Activated naive CD8-positive, alpha-beta T cell treated with anti-CD3 and anti-CD28 coated beads for 36 hours (primary cell): Measurements from ENCODE around the gene MIF. TPM values are rescaled to one million over a fixed set of nuclear protein-coding genes. Genes with fewer than 3 reads are reported as not detected.
"Not testable (repeated sequence)": the region's sequence is repeated elsewhere in the genome, so short reads cannot be mapped to it uniquely, and the experiment has no call there.

Experiments
- DNase-seq: peaks from one replicate; pipeline ENCODE4 v3.0.0; 2021
- H3K27ac Mint-ChIP-seq: one replicate; pipeline ENCODE4 v1.8.0; 2022; ENCODE audit warnings: mild to moderate bottlenecking, moderate library complexity, mixed read lengths
- H3K27me3 Mint-ChIP-seq: one replicate; pipeline ENCODE4 v1.8.0; 2022; ENCODE audit warnings: mild to moderate bottlenecking, mixed read lengths
- H3K36me3 Mint-ChIP-seq: one replicate; pipeline ENCODE4 v1.8.0; 2021; ENCODE audit warnings: mild to moderate bottlenecking, mixed read lengths
- H3K4me1 Mint-ChIP-seq: one replicate; pipeline ENCODE4 v1.8.0; 2021; ENCODE audit warnings: mixed read lengths
- H3K4me3 Mint-ChIP-seq: one replicate; pipeline ENCODE4 v1.8.0; 2022; ENCODE audit warnings: mild to moderate bottlenecking, moderate library complexity, mixed read lengths
- H3K9me3 Mint-ChIP-seq: one replicate; pipeline ENCODE4 v1.8.0; 2022; ENCODE audit warnings: mixed read lengths
- total RNA-seq, 2 experiments: library from RNA; stranded (reverse); gene quantifications; one replicate each; pipeline ENCODE4 v1.2.3, GENCODE V29; 2021

MIF gene
- total RNA-seq, 2 experiments from 2014 or later: 1,236 to 1,275 TPM

DNA sequence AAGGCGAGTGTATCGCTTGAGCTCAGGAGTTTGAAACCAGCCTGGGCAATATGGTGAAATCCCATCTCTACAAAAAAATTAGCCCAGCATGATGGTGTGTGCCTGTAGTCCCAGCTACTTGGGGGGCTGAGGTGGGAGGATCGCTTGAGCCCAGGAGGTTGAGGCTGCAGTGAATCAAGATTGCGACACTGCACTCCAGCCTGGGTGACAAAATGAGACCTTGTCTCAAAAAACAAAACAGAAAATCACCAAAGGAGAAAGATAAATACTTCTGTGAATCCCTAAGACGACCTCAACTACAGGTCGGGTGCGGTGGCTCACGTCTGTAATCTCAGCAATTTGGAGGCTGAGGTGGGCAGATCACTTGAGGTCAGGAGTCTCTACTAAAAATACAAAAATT is 34.0 kb upstream of the MIF start:
- not testable (repeated sequence) for H3K9me3 Mint-ChIP-seq, DNase-seq, H3K27me3 Mint-ChIP-seq, H3K4me3 Mint-ChIP-seq, H3K27ac Mint-ChIP-seq, H3K36me3 Mint-ChIP-seq
- H3K4me1 Mint-ChIP-seq: peaks cover 13% of the 10 kb centered on the region

DNA sequence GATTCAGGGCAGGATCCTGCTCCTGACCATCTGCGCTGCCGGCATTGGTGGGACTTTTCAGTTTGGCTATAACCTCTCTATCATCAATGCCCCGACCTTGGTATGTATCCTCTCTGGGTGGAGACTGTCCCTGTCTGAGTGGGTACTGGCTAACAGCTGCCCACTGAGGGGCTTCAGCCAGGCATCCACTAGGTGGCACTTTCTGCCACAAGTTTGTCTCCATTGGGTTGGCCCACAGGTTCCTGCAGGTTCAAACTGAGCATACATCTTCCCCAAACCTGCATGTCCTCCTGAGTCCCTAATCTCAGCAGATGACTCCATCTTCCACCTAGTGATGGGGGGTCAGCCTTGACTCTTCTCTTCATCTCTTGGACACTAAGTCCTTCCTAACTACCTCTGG is 32.1 kb upstream of the MIF start:
- Mint-ChIP-seq H3K4me3 (no peak overlapping the region), H3K27ac (no peak overlapping the region), H3K4me1 (peaks cover 7% of the 10 kb centered on the region), H3K27me3 (no peaks in the 10 kb centered on the region), H3K36me3 (no peaks in the 10 kb centered on the region), H3K9me3 (no peaks in the 10 kb centered on the region)
- peak; percentile 27 for DNase-seq

DNA sequence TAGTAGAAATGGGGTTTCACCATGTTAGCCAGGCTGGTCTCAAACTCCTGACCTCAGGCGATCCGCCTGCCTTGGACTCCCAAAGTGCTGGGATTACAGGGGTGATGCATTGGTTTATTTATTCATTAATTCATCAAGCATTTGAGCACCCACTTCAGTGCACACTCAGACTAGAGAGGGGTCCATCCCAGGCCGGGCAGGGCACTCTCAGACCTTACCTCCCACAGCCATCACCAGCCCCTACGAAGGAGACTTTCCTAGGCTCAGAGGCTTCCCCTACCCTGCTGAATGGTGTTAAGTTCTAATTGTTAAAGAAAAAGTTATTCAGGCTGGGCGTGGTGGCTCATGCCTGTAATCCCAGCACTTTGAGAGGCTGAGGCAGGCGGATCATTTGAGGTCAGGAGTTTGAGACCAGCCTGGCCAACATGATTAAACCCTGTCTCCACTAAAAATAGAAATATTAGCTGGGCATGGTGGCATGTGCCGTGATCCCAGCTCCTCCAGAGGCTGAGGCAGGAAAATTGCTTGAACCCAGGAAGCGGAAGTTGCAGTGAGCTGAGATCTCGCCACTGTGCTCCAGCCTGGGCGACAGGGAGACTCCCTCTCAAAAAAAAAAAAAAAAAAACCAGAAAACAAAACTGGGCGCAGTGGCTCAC is 29.6 kb upstream of the MIF start:
- H3K9me3 Mint-ChIP-seq, H3K27me3 Mint-ChIP-seq, H3K4me3 Mint-ChIP-seq, H3K36me3 Mint-ChIP-seq, DNase-seq, H3K27ac Mint-ChIP-seq, H3K4me1 Mint-ChIP-seq: not testable (repeated sequence)

DNA sequence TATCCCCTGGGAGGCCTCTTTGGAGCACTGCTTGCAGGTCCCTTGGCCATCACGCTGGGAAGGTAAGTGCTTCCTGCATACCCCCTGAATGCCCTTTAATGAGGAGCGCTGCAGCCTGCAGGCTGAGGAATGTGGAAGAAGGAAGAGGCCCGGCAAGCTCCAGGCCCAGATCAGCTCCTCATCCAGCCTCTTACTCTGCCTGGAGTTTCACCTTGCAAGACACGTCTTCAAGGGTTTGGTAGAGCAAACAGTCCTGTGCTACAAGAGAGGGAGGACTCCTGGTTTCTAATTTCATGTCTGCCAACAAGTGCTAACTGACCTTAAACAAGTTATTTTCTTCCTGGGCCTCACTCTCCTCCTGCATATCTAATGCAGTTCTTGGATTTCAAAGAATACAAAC is 25.6 kb upstream of the MIF start:
- DNase-seq: no peak
- Mint-ChIP-seq H3K4me3 (no peak overlapping the region), H3K9me3 (no peaks in the 10 kb centered on the region), H3K36me3 (peaks cover 3% of the 10 kb centered on the region), H3K4me1 (no peaks in the 10 kb centered on the region), H3K27ac (no peak overlapping the region), H3K27me3 (no peaks in the 10 kb centered on the region)

DNA sequence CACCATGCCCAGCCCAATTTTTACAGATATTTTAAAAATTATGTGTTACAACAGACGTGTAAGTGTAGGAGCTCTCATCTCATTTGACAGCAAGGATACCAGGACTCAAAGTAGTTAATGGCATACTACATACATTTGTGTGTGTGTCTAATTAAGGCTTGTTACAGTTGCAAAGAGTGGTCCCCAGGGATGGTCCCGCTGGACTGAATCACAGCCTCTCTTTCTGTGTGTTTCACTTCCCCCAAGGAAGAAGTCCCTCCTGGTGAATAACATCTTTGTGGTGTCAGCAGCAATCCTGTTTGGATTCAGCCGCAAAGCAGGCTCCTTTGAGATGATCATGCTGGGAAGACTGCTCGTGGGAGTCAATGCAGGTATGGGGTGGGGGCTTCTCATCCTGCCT is 19.3 kb upstream of the MIF start:
- no peak for DNase-seq
- H3K4me3 Mint-ChIP-seq: no peak overlapping the region
- peaks cover 1% of the 10 kb centered on the region for H3K36me3 Mint-ChIP-seq
- no peaks in the 10 kb centered on the region for H3K27me3 Mint-ChIP-seq
- H3K27ac Mint-ChIP-seq: no peak overlapping the region
- no peaks in the 10 kb centered on the region for H3K4me1 Mint-ChIP-seq
- H3K9me3 Mint-ChIP-seq: no peaks in the 10 kb centered on the region

DNA sequence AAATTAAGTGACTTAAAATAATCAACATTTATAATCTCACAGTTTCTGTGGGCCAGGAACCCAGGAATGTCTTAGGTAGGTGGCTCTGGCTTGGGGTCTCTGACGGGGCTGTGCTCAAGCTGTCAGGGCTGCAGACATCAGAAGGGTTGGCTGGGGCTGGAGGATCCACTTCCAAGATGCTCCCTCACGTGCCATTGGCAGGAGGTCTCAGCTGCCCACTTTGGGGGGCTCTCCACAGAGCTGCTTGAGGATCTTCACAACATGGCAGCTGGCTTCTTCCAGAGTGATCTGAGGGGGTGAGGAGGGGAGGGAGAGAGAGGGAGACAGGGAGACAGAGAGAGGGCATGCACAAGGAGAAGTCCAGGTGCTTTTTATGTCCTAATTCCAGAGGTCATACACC is 18.4 kb upstream of the MIF start:
- Mint-ChIP-seq H3K27ac (no peak overlapping the region), H3K4me1 (no peaks in the 10 kb centered on the region), H3K27me3 (no peaks in the 10 kb centered on the region), H3K9me3 (no peaks in the 10 kb centered on the region), H3K36me3 (no peaks in the 10 kb centered on the region), H3K4me3 (no peak overlapping the region)
- no peak for DNase-seq

DNA sequence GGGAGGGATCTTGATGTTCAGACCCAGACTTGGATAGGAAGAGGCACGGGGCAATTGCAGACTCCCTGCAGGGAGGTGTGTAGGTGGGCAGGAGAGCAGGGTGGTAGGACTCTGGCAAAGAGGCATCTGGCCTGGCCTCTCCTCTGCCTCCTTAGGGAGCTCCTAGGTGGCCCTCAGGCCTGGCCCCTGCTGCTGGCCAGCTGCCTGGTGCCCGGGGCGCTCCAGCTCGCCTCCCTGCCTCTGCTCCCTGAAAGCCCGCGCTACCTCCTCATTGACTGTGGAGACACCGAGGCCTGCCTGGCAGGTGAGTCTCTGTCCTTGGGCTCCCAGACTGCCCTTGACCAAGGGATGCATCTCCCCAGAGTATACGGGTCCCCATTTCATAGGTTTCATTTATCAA is 16.6 kb upstream of the MIF start:
- H3K9me3 Mint-ChIP-seq: no peaks in the 10 kb centered on the region
- H3K4me1 Mint-ChIP-seq: no peaks in the 10 kb centered on the region
- no peak overlapping the region for H3K4me3 Mint-ChIP-seq
- H3K36me3 Mint-ChIP-seq: no peaks in the 10 kb centered on the region
- no peak overlapping the region for H3K27ac Mint-ChIP-seq
- H3K27me3 Mint-ChIP-seq: no peaks in the 10 kb centered on the region
- DNase-seq: no peak

DNA sequence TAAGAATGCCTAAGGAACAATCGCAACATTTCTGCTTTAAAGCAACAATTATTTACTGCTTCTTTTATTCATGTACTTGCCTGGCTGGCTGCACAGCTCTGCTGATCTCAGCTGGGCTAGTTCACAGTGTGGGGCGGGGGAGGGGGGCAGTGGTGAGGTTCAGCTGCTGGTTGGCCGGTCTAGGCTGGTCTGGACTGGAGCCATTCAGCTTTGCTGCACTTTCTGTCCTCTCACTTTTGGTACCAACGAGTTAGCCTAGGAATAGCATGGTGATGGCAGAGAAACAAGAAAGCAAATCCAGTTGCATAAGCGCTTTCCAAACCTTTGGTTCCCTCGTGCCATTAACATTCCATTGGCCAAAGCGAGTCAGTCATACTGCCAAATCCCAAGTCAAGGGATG is 16.0 kb upstream of the MIF start:
- Mint-ChIP-seq H3K4me1 (no peaks in the 10 kb centered on the region), H3K9me3 (no peaks in the 10 kb centered on the region), H3K36me3 (no peaks in the 10 kb centered on the region), H3K27me3 (no peaks in the 10 kb centered on the region), H3K27ac (no peak overlapping the region), H3K4me3 (no peak overlapping the region)
- DNase-seq: no peak

DNA sequence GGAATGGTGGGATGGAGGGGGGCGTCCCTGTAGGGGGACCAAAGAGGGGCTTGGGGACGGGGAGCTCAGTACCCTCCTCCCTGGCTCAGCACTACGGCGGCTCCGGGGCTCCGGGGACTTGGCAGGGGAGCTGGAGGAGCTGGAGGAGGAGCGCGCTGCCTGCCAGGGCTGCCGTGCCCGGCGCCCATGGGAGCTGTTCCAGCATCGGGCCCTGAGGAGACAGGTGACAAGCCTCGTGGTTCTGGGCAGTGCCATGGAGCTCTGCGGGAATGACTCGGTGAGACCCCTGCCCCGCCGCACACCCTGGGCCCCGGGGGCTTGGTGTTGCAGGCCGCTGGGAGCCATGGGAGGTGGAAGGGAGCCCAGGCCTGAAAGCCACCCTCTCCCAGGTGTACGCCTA is 11.8 kb upstream of the MIF start:
- no peak for DNase-seq
- no peaks in the 10 kb centered on the region for H3K27me3 Mint-ChIP-seq
- no peak overlapping the region for H3K4me3 Mint-ChIP-seq
- no peak overlapping the region for H3K27ac Mint-ChIP-seq
- H3K36me3 Mint-ChIP-seq: no peaks in the 10 kb centered on the region
- H3K4me1 Mint-ChIP-seq: no peaks in the 10 kb centered on the region
- H3K9me3 Mint-ChIP-seq: no peaks in the 10 kb centered on the region

DNA sequence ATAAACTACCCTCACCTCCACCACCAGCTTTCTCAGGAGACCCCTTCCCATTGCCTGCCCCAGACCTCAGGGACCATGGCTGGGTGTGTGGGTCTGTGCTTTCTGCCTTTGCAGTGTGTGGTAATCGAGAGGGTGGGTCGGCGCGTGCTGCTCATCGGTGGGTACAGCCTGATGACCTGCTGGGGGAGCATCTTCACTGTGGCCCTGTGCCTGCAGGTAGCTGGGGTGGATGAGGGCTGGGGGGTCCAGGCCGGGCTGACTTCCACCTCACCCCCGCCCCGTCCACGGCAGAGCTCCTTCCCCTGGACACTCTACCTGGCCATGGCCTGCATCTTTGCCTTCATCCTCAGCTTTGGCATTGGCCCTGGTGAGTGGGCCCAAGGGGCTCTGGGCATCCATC is 10.5 kb upstream of the MIF start:
- H3K27me3 Mint-ChIP-seq: no peaks in the 10 kb centered on the region
- no peaks in the 10 kb centered on the region for H3K4me1 Mint-ChIP-seq
- no peaks in the 10 kb centered on the region for H3K9me3 Mint-ChIP-seq
- no peak for DNase-seq
- H3K36me3 Mint-ChIP-seq: no peaks in the 10 kb centered on the region
- H3K27ac Mint-ChIP-seq: no peak overlapping the region
- no peak overlapping the region for H3K4me3 Mint-ChIP-seq

DNA sequence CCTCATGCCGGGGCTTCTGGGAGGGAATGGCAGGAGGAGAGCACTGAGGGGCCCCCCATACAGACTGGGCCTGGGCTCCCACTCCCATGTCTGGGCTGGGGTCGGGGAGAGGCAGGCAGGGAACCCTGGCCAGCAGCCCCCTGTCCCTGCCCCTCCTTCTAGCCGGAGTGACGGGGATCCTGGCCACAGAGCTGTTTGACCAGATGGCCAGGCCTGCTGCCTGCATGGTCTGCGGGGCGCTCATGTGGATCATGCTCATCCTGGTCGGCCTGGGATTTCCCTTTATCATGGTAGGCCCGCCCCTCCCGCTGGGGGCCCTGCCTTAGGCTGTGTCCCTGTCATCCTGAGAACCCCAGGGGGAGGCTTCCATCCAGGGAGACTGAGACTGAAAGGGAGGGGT is 10.0 kb upstream of the MIF start:
- H3K4me3 Mint-ChIP-seq: no peak overlapping the region
- H3K27me3 Mint-ChIP-seq: no peaks in the 10 kb centered on the region
- no peaks in the 10 kb centered on the region for H3K4me1 Mint-ChIP-seq
- H3K27ac Mint-ChIP-seq: no peak overlapping the region
- H3K9me3 Mint-ChIP-seq: no peaks in the 10 kb centered on the region
- no peak for DNase-seq
- no peaks in the 10 kb centered on the region for H3K36me3 Mint-ChIP-seq

DNA sequence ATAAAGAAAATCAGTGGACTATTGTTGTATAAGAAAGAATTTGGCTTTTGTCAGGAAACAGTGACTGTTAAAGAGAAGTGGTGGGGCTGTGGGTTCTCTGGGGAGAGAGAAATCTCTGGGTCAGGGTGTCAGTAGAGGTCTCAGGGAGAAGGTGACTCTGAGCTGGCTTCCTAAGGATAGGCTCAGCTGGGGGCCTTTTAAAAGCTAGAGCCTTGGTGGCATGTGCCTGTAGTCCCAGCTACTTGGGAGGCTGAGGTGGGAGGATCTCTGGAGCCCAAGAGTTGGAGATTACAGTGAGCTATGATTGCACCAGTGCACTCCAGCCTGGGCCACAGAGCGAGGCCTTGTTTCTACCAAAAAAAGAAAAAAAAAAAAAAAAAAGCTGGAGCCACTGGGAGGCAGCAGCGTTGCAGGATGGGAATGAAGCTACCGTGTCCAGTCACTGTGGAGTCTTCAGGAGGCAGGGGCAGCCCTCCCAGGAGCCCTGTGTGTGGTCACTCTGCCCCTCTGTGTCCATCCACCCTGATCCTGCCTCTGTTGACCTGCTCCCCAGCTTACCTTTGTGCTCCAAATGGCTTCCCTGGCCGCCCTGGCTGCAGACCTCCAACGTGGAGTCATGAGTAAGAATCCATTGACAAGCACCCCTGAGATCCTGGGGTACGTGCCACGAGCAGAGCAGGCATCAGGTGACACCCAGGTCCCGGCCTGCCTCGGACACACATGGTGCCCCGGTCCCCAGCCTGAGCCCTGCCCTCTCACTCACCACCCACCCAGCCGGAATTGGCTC is 5.4 kb upstream of the MIF start:
- Mint-ChIP-seq H3K4me3 (no peak overlapping the region), H3K27me3 (no peaks in the 10 kb centered on the region), H3K4me1 (peaks cover 7% of the 10 kb centered on the region), H3K27ac (no peak overlapping the region), H3K9me3 (no peaks in the 10 kb centered on the region), H3K36me3 (no peaks in the 10 kb centered on the region)
- no peak for DNase-seq

DNA sequence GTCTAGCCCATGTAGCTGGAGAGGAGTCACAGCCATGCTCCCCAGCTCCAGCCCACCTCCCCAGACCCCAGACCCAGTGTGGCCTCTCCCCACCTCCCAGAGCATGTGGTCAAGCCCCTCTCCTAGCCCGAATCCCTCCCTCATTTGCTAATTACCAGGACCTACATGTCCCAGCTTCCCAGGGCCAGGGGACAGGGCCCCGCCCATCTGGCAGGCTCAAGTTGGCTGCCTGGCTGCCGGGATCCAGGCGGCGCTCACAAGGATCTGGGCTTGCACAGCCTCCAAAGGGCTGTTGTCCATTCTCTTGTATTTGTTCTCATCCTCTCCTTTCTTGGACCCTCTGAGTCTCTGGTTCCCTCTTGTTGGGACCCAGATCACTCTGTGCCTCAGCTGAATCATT is 4.6 kb upstream of the MIF start:
- H3K36me3 Mint-ChIP-seq: peaks cover 3% of the 10 kb centered on the region
- H3K4me1 Mint-ChIP-seq: peaks cover 10% of the 10 kb centered on the region
- no peak overlapping the region for H3K27ac Mint-ChIP-seq
- DNase-seq: no peak
- H3K4me3 Mint-ChIP-seq: no peak overlapping the region
- no peaks in the 10 kb centered on the region for H3K9me3 Mint-ChIP-seq
- no peaks in the 10 kb centered on the region for H3K27me3 Mint-ChIP-seq

DNA sequence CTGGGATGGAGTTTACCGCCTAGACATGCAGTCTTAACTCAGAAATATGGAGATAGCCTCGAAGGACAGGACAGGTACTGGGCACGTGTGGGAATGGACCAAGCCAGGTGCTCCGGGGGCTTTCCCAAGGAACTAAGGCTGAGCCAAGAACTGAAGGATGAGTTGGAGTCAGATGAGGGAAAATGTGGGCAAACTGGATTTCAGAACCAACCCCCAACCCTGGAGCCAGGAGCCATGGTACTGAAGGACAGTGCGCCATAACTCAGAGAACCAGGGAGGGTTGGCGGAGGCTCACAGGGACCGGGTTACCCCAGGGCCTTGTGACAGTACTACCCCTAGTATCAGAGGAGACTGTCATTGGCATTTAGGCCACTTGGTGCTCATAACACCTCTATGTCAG is 2.5 kb upstream of the MIF start:
- no peaks in the 10 kb centered on the region for H3K9me3 Mint-ChIP-seq
- no peak for DNase-seq
- H3K27ac Mint-ChIP-seq: no peak overlapping the region
- H3K4me1 Mint-ChIP-seq: peaks cover 20% of the 10 kb centered on the region
- peaks cover 3% of the 10 kb centered on the region for H3K27me3 Mint-ChIP-seq
- no peak overlapping the region for H3K4me3 Mint-ChIP-seq
- H3K36me3 Mint-ChIP-seq: peaks cover 23% of the 10 kb centered on the region

DNA sequence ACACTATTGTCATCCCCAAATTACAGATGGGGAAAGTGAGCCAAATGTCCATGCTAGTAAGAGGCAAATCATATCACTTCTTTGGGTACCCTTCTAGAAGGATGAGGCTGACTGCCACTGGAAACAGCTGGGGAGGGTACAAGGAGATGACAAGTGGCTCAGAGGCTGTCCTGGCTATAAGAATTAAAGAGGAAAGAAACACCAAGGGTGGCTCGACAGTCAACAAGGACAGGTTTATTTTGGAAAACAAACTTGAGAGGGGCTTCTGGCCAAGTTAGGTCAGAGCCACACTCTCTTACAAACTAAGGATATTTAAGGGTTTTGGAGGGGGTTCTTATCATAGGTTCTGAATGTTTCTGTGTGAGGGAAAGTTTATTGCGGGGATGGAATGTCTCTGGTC is 2.1 kb upstream of the MIF start:
- no peaks in the 10 kb centered on the region for H3K9me3 Mint-ChIP-seq
- H3K4me1 Mint-ChIP-seq: peaks cover 22% of the 10 kb centered on the region
- H3K27ac Mint-ChIP-seq: no peak overlapping the region
- peaks cover 3% of the 10 kb centered on the region for H3K27me3 Mint-ChIP-seq
- no peak for DNase-seq
- peaks cover 27% of the 10 kb centered on the region for H3K36me3 Mint-ChIP-seq
- H3K4me3 Mint-ChIP-seq: no peak overlapping the region

DNA sequence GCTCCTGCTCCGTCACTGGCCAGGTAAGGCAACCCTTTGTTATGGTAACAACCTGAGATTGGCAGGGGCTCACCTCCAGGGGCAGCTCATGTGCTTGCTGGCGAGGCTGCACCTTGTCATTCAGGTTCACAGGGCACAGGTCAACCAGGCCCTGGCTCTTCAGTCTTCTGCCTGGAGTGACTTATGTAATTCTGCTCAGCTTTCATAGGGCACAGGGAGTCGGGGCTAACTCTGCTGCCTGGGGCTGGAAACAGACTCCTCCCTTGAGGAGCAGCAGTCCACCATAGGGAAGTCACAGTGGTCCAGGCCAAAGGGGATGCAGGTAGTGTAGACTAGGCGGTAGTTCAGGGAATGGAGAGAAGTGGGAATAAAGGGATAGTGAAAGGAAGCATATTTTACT is 1.5 kb upstream of the MIF start:
- no peak for DNase-seq
- Mint-ChIP-seq H3K9me3 (no peaks in the 10 kb centered on the region), H3K4me3 (peak overlapping the region; percentile 96), H3K36me3 (peaks cover 31% of the 10 kb centered on the region), H3K27ac (peak overlapping the region; percentile 39), H3K27me3 (peaks cover 3% of the 10 kb centered on the region), H3K4me1 (peaks cover 24% of the 10 kb centered on the region)
